SK-N-DZ (cell line): ENCODE results near the gene WNT2B. TPM values are rescaled to one million over a fixed set of nuclear protein-coding genes. Genes with fewer than 3 reads are reported as not detected.
"Not testable (repeated sequence)": the region's sequence is repeated elsewhere in the genome, so short reads cannot be mapped to it uniquely, and the experiment has no call there.

Experiments
- DNase-seq: peaks from one replicate; pipeline ENCODE4 v3.0.0-alpha.2; 2015; ENCODE audit warnings: low spot score
- polyA plus RNA-seq, 2 experiments: library from polyadenylated mRNA; depleted of rRNA; stranded (reverse); fragments of >200 nt; gene quantifications; 2 replicates each; pipeline ENCODE4 v1.2.3, GENCODE V29; 2014

Gene WNT2B
- 0.49 and 0.69 TPM in 2 replicates for polyA plus RNA-seq (2014; cell fraction: cytosol; rRNA removed)
- 0.67 and 2.8 TPM in 2 replicates for polyA plus RNA-seq (2014; cell fraction: nucleus; rRNA removed)

- DNase-seq, result no peak
Observed at GRCh38 chr1:112508278-112509004, at the start of gene WNT2B. Gene WNT2B (plus strand): TSS chr1:112508965. CDS start chr1:112509263, 298 bp downstream.

- no peak for DNase-seq
Observed at GRCh38 chr1:112460615-112461014, 48.1 kb upstream of the WNT2B start.

- DNase-seq, result no peak
Observed at GRCh38 chr1:112461200-112461871, 47.4 kb upstream of the WNT2B start.

GRCh38 chr1:112462953-112463279 lies 45.8 kb upstream of the WNT2B start:
- DNase-seq, result no peak

GRCh38 chr1:112464501-112464900 lies 44.3 kb upstream of the WNT2B start:
- no peak for DNase-seq

- DNase-seq, result no peak
Observed at GRCh38 chr1:112465122-112465521, 43.6 kb upstream of the WNT2B start.

GRCh38 chr1:112466078-112466660 lies 42.6 kb upstream of the WNT2B start:
- DNase-seq, result peak; percentile 90

GRCh38 chr1:112470324-112470723 lies 38.4 kb upstream of the WNT2B start:
- not testable (repeated sequence) for DNase-seq

GRCh38 chr1:112470966-112471365 lies 37.8 kb upstream of the WNT2B start:
- no peak for DNase-seq

GRCh38 chr1:112472142-112472541 lies 36.6 kb upstream of the WNT2B start:
- DNase-seq, result no peak

GRCh38 chr1:112477550-112477949 lies 31.2 kb upstream of the WNT2B start:
- no peak for DNase-seq

- DNase-seq, result no peak
Observed at GRCh38 chr1:112478314-112478713, 30.5 kb upstream of the WNT2B start.

GRCh38 chr1:112486063-112486462 lies 22.7 kb upstream of the WNT2B start:
- DNase-seq, result not testable (repeated sequence)

- not testable (repeated sequence) for DNase-seq
Observed at GRCh38 chr1:112487686-112488085, 21.1 kb upstream of the WNT2B start.

- no peak for DNase-seq
Observed at GRCh38 chr1:112488141-112488540, 20.6 kb upstream of the WNT2B start.

GRCh38 chr1:112492076-112492475 lies 16.7 kb upstream of the WNT2B start:
- no peak for DNase-seq

GRCh38 chr1:112493351-112493750 lies 15.4 kb upstream of the WNT2B start:
- DNase-seq, result no peak

GRCh38 chr1:112496290-112496689 lies 12.5 kb upstream of the WNT2B start:
- DNase-seq, result no peak

GRCh38 chr1:112501810-112502641 lies 6.7 kb upstream of the WNT2B start:
- peak; percentile 50 for DNase-seq

GRCh38 chr1:112502826-112503225 lies 5.9 kb upstream of the WNT2B start:
- DNase-seq, result no peak

GRCh38 chr1:112504001-112504660 lies 4.6 kb upstream of the WNT2B start:
- DNase-seq, result no peak
